NOMO-1 (cell line): ENCODE results near the gene LIPT1.
"Not testable (repeated sequence)": the region's sequence is repeated elsewhere in the genome, so short reads cannot be mapped to it uniquely, and the experiment has no call there.

Source experiments
- DNase-seq, 2 experiments: peaks; one replicate each; lab custom pipeline; 2025; ENCODE audit not compliant: unreplicated experiment in 2 of 2; lab: John Stamatoyannopoulos, UW

LIPT1 gene

DNA sequence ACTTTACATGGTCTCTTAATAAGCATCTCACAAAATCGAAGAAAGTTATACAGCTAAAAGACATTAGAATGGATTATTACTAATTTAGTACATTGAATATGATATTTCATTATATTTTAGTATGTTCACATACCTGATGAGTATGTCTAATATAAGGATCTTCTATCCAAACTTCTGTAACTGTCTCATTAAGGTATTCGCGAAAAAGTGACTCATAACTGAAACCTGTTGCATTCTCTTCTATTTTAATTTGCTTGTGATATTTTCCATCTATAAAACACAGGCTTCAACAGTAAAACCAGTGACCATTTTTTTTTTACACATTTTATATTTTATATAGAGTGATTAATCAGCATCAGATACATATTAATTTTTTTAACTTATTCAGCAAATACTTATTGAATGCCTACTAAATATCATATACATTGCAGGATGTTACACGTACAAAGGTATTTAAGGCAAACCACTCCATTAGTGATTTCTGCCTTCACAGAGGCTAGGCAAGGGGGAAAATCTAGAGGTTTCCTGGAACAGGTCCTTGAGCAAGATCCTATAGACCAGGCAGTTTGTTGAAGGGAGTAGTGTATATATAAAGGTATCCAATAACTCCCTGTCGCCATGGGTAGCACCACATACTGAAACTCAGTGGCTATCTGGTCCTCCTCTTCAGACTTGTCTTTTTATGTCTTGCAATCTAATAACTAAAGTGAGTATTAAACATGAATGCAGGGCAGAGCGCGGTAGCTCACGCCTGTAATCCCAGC, 16.8 kb downstream of the LIPT1 start:
- DNase-seq, result no peak

- peak; percentile 95 to 96 for DNase-seq
Measured at GRCh38 chr2:99180755-99181623, 26.2 kb downstream of the LIPT1 start, which contains the start of the genes MITD1 and MRPL30. Gene MITD1, minus strand, starts transcription at chr2:99181058. Its CDS starts 77 bp downstream, at chr2:99180981. Gene MRPL30, plus strand, starts transcription at chr2:99181184. Its CDS starts 5,020 bp downstream, at chr2:99186204.

DNA sequence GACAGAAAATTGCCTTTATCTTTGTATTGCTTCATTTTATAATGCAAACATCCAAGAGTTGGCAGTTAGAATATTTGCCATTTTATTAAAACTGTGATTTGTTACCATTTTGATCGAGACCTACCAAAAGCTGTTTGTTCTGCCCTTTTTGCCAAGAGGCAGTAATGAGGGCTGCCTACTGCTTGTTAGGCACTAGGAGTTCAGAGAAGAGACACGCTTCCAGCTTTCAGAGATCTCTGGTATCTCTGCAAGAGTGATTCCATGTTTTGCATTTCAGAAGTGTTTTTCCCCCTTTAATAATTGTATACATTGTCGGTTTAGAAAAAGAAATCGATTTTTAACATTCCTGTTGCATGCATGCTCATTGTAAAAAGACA, 26.8 kb downstream of the LIPT1 start:
- peak in 1 of 2 experiments; percentile 21 for DNase-seq

- no peak for DNase-seq
Measured at GRCh38 chr2:99183025-99183424, 28.3 kb downstream of the LIPT1 start.

DNA sequence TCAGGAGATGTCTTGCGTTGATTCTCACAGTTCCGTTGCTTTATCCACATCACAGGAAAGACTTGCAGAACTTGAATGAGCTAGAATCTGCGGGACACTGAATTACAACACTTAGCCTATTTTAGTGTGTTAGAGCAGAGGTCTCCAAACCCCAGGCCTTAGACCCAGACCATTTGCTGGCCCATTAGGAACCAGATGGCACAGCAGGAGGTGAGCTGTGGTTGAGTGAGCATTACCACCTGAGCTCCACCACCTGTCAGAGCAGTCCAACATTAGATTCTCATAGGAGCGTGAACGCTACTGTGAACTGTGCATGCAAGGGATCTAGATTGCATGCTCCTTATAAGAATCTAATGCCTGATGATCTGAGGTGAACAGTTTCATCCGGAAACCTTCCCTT, 30.0 kb downstream of the LIPT1 start:
- no peak for DNase-seq

GRCh38 chr2:99187011-99187410, 32.2 kb downstream of the LIPT1 start:
- DNase-seq, result no peak

GRCh38 chr2:99188357-99188756, 33.6 kb downstream of the LIPT1 start:
- DNase-seq, result no peak

GRCh38 chr2:99190548-99190947, 35.8 kb downstream of the LIPT1 start:
- no peak for DNase-seq

- DNase-seq, result not testable (repeated sequence)
Measured at GRCh38 chr2:99192364-99192763, 37.6 kb downstream of the LIPT1 start.

- no peak for DNase-seq
Measured at GRCh38 chr2:99198103-99198841, 43.5 kb downstream of the LIPT1 start.

DNA sequence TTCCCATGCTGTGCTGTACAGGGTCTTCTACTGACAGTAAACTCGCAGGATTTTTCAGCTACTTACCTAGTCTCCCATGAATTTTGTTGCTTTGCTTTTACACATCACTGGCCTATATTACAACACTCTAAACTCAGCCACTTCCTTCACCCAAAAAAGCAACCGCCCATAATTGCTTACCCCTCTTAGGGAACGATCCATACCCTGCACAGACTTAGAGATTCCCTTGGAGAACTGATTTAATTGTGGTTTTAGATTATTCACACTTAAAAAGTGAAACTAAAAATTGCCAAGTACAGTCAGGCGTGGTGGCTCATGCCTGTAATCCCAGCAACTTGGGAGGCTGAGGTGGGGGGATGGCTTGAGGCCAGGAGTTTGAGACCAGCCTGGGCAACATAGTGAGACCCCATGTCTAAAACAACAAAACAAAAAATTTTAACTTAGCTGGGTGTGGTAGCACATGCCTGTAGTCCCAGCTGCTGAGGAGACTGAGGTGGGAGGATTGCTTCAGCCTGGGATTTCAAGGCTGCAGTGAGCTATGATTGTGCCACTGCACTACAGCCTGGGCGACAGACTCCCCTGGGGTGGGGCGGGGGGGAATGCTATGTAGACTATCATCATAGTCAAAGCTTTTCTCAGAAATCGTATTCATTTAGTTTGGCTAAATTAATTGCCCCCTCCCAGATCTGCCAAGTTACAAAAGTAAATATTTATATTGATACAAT, 45.5 kb downstream of the LIPT1 start:
- DNase-seq, result peak; percentile 18 to 56

- no peak for DNase-seq
Measured at GRCh38 chr2:99201959-99202678, 47.4 kb downstream of the LIPT1 start.

DNA sequence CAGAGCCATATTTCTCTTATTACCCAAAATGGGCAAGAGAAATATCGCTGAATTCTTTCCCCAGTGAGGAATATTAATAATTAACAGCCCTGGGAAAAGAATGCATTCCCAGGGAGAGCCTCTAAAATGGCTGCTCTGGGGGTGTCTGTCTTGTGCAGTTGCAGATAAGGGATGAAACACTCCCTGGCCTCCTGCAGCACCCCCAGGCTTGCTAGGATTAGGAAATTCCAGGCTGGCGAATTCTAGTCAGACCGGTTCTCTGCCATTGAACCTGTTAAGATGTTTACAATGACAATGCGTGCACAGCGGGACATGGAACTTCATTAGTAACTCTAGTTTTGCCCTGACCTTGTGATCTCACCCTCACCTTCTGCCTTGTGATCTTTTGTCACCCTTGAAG, 50.7 kb downstream of the LIPT1 start:
- no peak for DNase-seq
